HG03280 (cell line): ENCODE data around the gene USP36.

Experiments used
- ATAC-seq: cut with Tn5 transposase; IDR thresholded peaks from one replicate; pipeline ENCODE4 v1.9.1; 2021; ENCODE audit warnings: mild to moderate bottlenecking, moderate library complexity; ENCODE audit not compliant: unreplicated experiment

Gene USP36

GRCh38 chr17:78839235-78839761 lies 1.3 kb downstream of the USP36 start:
- ATAC-seq, result no peak

DNA sequence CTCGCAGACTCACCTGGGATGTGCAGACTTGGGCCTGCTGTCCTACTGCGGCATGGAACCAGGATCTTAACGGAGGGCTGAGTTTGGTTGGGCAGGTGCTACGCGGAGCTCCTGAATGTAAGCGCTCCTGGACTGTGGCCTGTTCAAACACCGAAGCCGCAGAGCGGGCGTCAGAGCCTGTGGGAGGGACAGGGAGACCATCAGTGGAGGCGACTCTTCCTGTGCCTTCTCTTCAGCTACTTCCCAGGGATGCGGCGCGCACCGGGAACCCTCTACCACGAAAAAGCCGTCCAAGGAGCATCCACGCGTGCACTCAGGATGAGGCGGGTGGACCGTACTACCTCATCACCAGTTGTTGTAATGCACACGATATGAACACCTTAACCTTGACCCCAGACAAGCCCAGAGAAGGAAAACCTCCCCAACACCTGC lies 2.0 kb downstream of the USP36 start:
- no peak for ATAC-seq

GRCh38 chr17:78836420-78837021 lies 4.1 kb downstream of the USP36 start:
- no peak for ATAC-seq

DNA sequence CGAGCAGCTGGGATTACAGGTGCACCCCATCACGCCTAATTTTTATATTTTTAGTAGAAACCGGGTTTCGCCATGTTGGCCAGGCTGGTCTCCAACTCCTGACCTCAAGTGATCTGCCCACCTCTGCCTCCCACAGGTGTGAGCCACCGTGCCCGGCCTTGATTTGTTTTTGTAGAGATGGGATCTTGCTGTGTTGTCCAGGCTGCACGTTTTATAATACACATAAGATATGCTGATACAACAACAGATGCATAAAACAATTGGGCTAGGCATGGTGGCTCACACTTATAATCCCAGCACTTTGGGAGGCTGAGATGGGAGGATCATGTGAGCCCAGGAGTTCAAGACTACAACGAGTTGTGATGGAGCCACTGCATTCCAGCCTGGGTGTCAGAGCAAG lies 6.0 kb downstream of the USP36 start:
- no peak for ATAC-seq

DNA sequence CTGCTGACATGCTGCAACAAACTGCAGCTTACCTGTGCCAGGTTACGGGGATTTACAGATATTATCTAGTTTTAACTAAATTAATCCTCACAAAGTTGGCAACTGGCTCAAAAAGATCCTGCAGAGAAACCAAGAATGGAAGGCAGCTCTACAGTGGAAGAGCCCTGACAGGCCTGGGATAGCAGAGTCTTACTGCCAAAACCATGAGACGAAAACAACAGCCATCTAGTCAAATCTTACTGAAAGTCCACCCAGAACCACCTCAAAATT lies 8.1 kb downstream of the USP36 start:
- no peak for ATAC-seq

DNA sequence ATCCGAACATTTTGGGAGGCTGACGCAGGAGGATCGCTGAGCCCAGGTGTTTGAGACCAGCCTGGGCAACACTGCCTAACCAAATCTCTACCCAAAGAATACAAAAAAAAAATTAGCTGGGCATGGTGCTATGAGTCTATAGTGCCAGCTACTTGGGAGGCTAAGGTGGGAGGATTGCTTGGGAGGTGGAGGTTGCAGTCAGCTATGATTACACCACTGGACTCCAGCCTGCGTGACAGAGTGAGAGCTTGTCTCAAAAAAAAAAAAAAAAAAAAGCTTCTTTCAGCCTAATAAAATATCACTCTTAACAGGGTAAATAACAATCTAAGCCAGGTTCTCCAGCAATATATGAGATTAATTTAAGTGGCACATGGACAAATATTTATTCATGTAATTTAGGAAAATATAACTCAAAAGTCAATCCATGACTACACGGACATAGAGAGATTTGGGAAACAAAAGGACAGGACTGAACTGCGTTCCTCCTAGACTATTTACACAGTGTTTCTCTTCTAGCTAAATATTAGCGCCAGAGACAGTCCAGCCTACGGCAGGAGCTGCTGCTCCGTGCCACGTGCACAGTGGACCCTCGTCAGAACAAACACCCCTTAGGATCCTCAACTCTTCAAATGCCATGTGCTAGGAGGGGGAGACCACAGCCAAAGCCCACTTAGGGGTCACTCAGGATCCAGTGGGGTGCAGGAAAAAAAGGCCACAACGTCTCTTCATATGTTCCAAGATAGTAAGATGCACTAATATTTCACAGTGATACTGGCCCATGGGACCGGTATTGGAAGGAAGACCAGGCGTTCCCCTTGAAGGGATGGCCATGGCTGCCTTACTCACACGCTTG lies 8.7 kb downstream of the USP36 start:
- no peak for ATAC-seq

DNA sequence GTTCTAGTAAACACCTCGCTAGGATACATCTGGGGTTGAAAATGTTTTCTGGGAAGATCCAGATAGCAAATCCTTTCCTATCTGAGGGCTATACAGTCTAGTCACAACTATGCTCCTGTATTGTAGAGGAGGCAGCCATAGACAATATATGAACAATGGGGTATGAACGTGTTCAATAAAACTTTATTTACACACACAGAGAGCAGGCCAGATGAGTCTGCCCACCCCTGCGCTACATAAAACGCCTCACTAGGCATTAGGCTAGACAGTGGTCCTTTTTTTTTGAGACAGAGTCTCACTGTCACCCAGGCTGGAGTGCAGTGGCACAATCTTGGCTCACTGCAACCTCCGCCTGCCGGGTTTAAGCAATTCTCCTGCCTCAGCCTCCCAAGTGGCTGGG lies 11.1 kb downstream of the USP36 start:
- ATAC-seq, result no peak

DNA sequence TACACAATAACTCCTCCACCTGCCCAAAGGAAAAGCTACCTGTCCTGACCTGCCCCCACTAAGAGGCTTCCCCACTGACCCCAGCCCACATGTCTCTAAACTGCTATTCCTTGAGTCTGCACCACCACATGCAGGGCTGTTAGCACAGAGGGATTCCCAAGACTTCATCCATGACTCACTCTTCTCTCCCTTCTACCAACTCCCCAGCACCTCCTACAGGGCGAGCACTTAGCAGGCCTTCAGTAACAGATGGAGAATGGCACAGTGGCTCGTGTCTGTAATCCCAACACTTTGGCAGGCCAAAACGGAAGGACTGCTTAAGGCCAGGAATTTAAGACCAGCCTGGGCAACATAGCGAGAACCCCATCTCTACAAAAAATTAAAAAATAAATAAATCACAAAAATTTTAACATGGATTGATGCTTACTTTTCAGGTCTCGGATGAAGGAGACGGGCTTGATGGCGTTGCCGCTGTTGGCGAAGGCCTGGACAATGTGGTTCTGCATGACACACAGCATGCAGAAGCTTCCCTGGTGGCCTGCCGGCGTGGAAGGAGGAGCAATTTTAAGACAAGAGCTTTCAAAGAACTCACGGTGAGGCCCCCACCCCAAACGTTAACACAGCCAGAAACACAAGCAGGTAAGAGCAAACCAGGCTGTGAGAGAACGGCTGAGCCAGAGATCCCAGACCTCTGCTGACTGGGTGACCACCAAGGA lies 12.0 kb downstream of the USP36 start:
- ATAC-seq, result no peak

GRCh38 chr17:78826836-78827509 lies 13.6 kb downstream of the USP36 start:
- ATAC-seq, result no peak

- ATAC-seq, result no peak
Measured at GRCh38 chr17:78826421-78826820, 14.2 kb downstream of the USP36 start.

- ATAC-seq, result no peak
Measured at GRCh38 chr17:78825696-78826095, 14.9 kb downstream of the USP36 start.

DNA sequence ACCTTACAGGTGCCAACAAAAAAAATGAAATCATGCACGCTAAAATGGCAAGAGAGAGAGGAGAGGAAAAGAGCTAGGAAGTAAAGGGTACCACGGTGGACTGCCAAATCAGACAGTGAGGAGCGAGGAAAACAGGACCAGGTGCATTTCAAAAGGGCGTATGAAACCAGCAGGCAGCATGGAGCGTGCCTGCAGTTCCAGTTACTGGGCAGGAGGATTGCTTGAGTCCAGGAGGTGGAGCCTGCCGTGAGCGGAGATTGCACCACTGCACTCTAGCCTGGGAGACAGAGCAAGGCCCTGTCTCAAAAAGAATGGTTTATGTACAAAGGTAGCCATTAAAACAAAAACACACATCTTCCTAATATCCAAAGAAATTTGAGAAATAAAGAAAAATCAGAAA lies 16.4 kb downstream of the USP36 start:
- no peak for ATAC-seq

GRCh38 chr17:78823282-78824046 lies 17.1 kb downstream of the USP36 start:
- ATAC-seq, result no peak

GRCh38 chr17:78822552-78822951 lies 18.1 kb downstream of the USP36 start:
- ATAC-seq, result no peak

DNA sequence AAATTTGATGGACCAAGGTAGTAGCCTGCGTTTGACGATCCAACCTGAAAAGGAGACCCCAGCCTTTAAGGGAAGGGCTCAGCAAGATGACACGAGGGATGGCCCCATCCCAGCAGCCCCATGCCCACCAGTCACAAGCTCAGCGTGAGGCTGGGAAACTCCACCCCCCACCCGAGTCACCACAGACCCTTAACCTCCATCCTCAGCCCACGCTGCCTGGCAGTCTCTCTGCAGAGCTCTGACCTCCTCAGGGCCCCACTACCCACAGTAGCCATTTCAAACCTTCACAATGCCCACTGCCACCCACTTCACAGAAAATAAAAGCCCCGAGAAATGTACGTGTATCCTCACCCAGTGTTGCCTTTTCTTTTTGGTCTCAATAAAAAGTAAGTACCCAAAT lies 18.7 kb downstream of the USP36 start:
- no peak for ATAC-seq

- ATAC-seq, result no peak
Measured at GRCh38 chr17:78820841-78821240, 19.8 kb downstream of the USP36 start.

DNA sequence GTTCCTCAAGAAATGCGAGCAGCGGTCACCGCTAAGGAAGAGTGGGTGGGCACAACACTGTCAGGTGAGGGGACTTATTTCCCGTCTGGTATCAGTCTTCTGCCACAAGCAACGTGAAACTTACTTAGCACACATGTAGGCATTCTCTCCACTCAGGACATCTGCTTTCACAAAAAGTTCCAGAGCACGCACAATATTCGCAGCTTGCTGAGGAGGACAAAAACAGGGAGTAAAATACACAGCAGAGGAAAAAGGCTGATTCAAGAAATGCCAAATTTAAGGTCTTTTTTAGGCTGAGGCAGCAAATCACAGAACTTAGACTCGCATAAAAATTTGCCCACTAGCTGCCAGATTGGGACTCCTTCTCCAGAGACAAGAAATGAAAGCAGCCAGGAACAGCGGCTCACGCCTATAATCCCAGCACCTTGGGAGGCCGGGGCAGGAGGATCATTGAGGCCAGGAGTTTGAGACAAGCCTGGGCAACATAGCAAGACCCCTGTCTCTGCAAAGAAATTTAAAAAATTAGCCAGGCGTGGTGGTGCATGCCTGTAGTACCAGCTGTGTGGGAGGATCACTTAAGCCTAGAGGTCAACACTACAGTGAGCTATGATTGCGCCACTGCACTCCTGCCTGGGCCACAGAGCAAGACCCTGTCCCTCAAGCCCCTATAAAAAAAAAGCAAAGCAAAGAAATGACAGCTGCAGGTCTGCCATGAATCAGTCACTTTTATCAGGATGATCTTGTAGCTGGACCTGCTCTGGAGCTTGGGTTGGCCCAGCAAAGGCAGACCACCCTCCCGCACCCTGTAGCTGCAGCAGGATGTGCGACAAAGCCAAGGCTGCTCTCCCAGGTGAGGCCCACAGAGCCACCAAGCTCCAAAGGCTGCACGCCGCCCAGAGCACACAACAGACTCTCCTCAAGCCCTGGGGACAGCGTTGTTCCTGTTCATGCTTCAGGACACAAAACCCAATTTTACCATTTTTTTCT lies 20.5 kb downstream of the USP36 start:
- no peak for ATAC-seq

GRCh38 chr17:78819402-78819801 lies 21.2 kb downstream of the USP36 start:
- no peak for ATAC-seq

DNA sequence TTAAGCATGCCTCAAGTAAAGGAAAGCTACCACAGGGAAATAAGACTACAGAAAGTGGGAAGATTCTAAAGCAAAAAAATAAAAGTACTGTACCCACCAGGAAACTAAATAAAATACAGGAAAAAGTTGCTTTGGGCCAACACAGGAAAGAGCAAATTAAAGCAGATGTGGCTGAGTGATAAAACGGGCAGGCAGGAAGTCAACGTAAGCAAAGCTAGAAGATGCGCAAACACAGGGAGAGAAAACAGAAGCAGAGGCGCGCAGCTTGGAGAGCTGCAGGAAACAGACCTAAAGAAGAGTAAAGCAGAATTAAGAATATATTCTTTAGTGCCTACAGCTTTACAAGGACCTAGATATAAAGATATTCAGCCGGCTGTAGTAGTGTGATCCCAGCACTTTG lies 21.7 kb downstream of the USP36 start:
- ATAC-seq, result no peak
